Smooth muscle cell (in vitro differentiated cells): ENCODE results near the gene TNPO3. TPM values are rescaled to one million over a fixed set of nuclear protein-coding genes. Genes with fewer than 3 reads are reported as not detected.

ENCODE experiments used
- DNase-seq: peaks from one replicate; lab custom pipeline; 2025; ENCODE audit not compliant: unreplicated experiment; lab: John Stamatoyannopoulos, UW
- H2AFZ ChIP-seq: fragments of 200-600 bp; sonication (generic); 2 replicates; pipeline ENCODE4 v1.6.0; 2016; ENCODE audit warnings: antibody characterized with exemption, low read depth, mild to moderate bottlenecking
- H3F3A ChIP-seq: fragments of 200-600 bp; sonication (generic); 2 replicates; pipeline ENCODE4 v1.6.0; 2017; ENCODE audit warnings: antibody characterized with exemption, low read depth
- H3K27ac ChIP-seq: fragments of 200-600 bp; sonication (generic); 2 replicates; pipeline ENCODE4 v1.5.1; 2016; ENCODE audit warnings: low read depth, mild to moderate bottlenecking
- H3K27me3 ChIP-seq: fragments of 200-600 bp; sonication (generic); 2 replicates; pipeline ENCODE4 v1.6.1; 2016; ENCODE audit warnings: low read depth, mild to moderate bottlenecking
- H3K36me3 ChIP-seq: fragments of 200-600 bp; sonication (generic); 2 replicates; pipeline ENCODE4 v1.5.1; 2016; ENCODE audit warnings: low read depth
- H3K4me1 ChIP-seq: fragments of 200-600 bp; sonication (generic); 2 replicates; pipeline ENCODE4 v1.5.1; 2016; ENCODE audit warnings: low read depth
- H3K4me2 ChIP-seq: fragments of 200-600 bp; sonication (generic); 2 replicates; pipeline ENCODE4 v1.6.0; 2016; ENCODE audit warnings: mild to moderate bottlenecking
- H3K4me3 ChIP-seq: fragments of 200-600 bp; sonication (generic); 2 replicates; pipeline ENCODE4 v1.5.1; 2016; ENCODE audit warnings: mild to moderate bottlenecking
- H3K79me2 ChIP-seq: fragments of 200-600 bp; sonication (generic); 2 replicates; pipeline ENCODE4 v1.6.0; 2016; ENCODE audit warnings: low read depth, mild to moderate bottlenecking
- H3K9ac ChIP-seq: fragments of 200-600 bp; sonication (generic); 2 replicates; pipeline ENCODE4 v1.6.0; 2016; ENCODE audit warnings: low read depth
- H3K9me3 ChIP-seq: fragments of 200-600 bp; sonication (generic); replicated peaks from 2 replicates; pipeline ENCODE4 v1.5.1; 2016; ENCODE audit warnings: low read depth
- H4K20me1 ChIP-seq: fragments of 200-600 bp; sonication (generic); 2 replicates; pipeline ENCODE4 v1.6.0; 2016; ENCODE audit warnings: low read depth
- WGBS: methylation state at CpG from one replicate; pipeline ENCODE4 v1.1.7; 2016; ENCODE audit warnings: low lambda C conversion rate; 5-methylcytosine and 5-hydroxymethylcytosine counted together
- polyA plus RNA-seq: library from polyadenylated mRNA; unstranded; fragments of >200 nt; fragmentation: Nextera tagmentation; extraction: Ambion mirVana; gene quantifications from 2 replicates; pipeline ENCODE4 v1.2.1, GENCODE V29; 2016
- total RNA-seq: library from RNA; depleted of rRNA; stranded (reverse); fragments of >200 nt; gene quantifications from 2 replicates; pipeline ENCODE4 v1.2.3, GENCODE V29; 2014
- TF ChIP-seq, protein P1 (sequence below): fragments of 200-600 bp; sonication (generic); IDR thresholded peaks from 2 replicates; pipeline ENCODE4 v1.5.1; 2017; ENCODE audit warnings: borderline replicate concordance, mild to moderate bottlenecking, antibody characterized with exemption; ENCODE audit not compliant: insufficient read depth, poor library complexity, severe bottlenecking

TNPO3 gene
- total and polyA plus RNA-seq, 2 experiments from 2014 or later, result 28.4 to 41.3 TPM

DNA sequence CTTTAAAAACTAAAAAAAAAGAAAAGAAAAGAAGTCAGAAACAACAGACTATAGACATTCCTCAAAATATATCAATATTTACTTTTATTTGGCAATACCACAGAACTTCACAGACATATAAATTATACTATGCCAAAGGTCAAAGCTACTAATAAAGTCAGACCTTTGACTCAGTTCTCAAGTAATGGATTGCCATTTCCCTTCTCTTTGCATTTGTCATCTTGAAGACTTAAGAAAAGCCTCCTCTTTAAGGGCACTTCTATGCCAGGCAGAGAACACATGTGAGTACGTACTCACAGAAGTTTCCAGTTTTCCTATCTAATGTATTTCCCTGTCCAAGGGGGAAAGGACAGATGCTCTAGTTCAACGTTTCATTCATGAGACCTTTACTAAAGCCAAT is 37.6 kb downstream of the TNPO3 start:
- Histone ChIP-seq H4K20me1 (peaks cover 73% of the 10 kb centered on the region), H3K27me3 (no peaks in the 10 kb centered on the region), H3K4me1 (no peaks in the 10 kb centered on the region), H3K4me2 (no peak overlapping the region), H3K27ac (no peak overlapping the region), H2AFZ (no peak overlapping the region), H3K9ac (no peak overlapping the region), H3F3A (no peaks in the 10 kb centered on the region), H3K79me2 (peaks cover 51% of the 10 kb centered on the region), H3K4me3 (no peak overlapping the region), H3K9me3 (no peaks in the 10 kb centered on the region), H3K36me3 (peaks cover 10% of the 10 kb centered on the region)
- DNase-seq, result no peak
- TF ChIP-seq, protein P1, sequence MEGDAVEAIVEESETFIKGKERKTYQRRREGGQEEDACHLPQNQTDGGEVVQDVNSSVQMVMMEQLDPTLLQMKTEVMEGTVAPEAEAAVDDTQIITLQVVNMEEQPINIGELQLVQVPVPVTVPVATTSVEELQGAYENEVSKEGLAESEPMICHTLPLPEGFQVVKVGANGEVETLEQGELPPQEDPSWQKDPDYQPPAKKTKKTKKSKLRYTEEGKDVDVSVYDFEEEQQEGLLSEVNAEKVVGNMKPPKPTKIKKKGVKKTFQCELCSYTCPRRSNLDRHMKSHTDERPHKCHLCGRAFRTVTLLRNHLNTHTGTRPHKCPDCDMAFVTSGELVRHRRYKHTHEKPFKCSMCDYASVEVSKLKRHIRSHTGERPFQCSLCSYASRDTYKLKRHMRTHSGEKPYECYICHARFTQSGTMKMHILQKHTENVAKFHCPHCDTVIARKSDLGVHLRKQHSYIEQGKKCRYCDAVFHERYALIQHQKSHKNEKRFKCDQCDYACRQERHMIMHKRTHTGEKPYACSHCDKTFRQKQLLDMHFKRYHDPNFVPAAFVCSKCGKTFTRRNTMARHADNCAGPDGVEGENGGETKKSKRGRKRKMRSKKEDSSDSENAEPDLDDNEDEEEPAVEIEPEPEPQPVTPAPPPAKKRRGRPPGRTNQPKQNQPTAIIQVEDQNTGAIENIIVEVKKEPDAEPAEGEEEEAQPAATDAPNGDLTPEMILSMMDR, result no peak
- 83% methylated on average over 2 of the region's 2 CpGs for WGBS

DNA sequence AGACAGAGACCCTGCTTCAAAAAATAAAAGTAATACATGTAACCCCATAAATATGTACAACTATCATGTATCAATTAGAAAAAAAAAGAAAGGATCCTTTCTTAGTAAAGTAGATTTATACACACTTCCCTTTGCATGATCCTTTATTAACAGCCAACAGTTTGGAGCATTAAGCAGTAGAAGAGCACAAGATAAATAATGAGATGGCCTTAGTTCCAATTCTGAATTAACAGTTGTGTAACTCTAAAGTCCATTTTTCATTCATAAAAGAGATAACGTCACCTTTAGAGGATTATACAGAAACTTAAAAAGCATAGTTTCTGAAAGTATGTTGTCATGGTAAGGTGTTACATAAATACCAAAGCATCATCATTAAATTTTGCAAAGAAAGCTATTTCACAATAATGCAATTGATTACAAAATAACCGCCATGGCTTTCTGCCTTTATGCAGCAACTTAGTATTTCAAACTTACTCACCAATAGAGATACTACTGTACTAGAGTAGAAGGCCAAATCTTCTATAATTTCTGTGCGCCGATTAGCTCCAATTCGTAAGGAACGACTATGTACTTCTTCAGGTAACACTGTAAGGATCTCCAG is 40.3 kb downstream of the TNPO3 start:
- Histone ChIP-seq H4K20me1 (peaks cover 72% of the 10 kb centered on the region), H3K4me1 (no peaks in the 10 kb centered on the region), H3K27ac (no peak overlapping the region), H3K79me2 (peaks cover 42% of the 10 kb centered on the region), H3K4me3 (no peak overlapping the region), H2AFZ (no peak overlapping the region), H3K9ac (no peak overlapping the region), H3K4me2 (no peak overlapping the region), H3K27me3 (no peaks in the 10 kb centered on the region), H3K9me3 (no peaks in the 10 kb centered on the region), H3F3A (no peaks in the 10 kb centered on the region), H3K36me3 (peaks cover 10% of the 10 kb centered on the region)
- WGBS, result 97% methylated on average over 6 of the region's 6 CpGs
- DNase-seq, result no peak
- TF ChIP-seq, protein P1, result no peak

DNA sequence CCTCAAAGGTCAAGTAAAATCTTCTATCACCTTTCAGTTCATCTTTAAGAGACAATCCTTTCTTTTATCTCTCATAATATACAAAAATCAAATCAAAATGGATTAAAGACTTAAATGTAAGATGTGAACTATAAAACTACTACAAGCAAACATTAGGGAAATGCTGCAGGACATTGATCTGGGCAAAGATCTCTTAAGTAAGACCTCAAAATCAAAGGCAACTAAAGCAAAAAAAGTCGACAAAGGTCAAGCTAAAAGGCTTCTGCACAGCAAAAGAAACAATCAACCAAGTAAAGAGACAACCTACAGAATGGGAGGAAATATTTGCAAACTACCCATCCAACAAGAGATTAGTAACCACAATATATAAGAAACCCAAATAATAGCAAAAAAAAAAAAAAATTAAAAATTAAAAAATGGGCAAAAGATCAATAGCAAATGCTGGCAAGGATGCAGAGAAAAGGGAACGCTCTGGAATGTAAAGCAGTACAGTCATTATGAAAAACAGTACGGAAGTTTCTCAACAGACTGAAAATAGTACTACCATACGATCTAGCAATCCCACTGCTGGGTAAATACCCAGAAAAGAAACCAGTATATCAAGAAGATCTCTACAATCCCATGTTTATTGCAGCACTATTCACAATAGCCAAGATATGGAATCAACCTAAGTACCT is 41.7 kb downstream of the TNPO3 start:
- Histone ChIP-seq H4K20me1 (peaks cover 68% of the 10 kb centered on the region), H3K4me3 (no peak overlapping the region), H3K27me3 (no peaks in the 10 kb centered on the region), H3K36me3 (peaks cover 10% of the 10 kb centered on the region), H3K4me2 (no peak overlapping the region), H3K4me1 (no peaks in the 10 kb centered on the region), H2AFZ (no peak overlapping the region), H3F3A (no peaks in the 10 kb centered on the region), H3K9ac (no peak overlapping the region), H3K79me2 (peaks cover 31% of the 10 kb centered on the region), H3K9me3 (no peaks in the 10 kb centered on the region), H3K27ac (no peak overlapping the region)
- WGBS, result 97% methylated on average over 4 of the region's 4 CpGs
- TF ChIP-seq, protein P1, result no peak
- DNase-seq, result no peak
